Activated effector memory CD4-positive, alpha-beta T cell treated with anti-CD3 and anti-CD28 coated beads, Interleukin-2, amount 50 U/mL, for 16 hours (primary cell): ENCODE data around the gene RNU6-8.

Experiments used
- DNase-seq: peaks from one replicate; pipeline ENCODE4 v3.0.0-alpha.2; 2020

The RNU6-8 gene

DNA sequence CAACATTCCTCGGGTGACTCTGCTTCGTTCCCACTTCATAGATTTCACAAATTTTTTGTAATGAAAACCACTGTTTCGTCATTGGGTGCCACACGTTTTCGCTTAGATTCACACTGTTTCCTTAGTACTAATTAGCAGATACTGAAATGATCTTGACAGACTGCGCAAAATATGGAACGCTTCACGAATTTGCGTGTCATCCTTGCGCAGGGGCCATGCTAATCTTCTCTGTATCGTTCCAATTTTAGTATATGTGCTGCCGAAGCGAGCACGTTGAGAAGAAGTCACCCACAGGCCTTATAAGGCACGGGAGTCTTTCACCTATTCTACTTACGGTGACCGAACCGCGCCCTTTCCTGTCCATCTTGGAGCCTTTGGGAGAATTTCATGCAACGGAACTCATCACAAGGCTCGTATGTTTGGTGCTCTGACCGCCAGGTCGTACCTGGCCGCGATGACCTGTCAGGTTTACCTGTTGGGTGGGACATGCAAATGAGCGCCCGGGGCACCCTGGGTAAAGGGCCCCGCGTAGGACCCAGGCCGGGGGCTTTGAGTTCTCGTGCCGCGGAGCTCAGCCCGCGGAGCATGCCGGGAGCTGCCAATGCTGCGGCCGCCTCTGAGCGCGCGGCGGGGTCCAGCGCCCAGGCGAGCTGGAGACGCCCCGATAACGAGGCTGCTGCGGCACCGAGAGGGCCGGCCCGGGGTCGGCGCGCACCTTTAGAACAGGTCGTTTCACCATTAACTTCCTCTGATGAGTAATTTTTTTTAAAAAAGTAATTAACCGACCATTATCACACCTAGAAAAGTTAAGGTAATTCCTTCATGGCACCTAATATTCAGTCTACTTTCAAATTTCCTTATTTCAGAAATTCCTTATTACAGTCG lies at the start of gene RNU6-8:
TSS of gene RNU6-8 (minus strand) at position 272 of the 885 bp plus-strand sequence.
- DNase-seq = peak; percentile 95

DNA sequence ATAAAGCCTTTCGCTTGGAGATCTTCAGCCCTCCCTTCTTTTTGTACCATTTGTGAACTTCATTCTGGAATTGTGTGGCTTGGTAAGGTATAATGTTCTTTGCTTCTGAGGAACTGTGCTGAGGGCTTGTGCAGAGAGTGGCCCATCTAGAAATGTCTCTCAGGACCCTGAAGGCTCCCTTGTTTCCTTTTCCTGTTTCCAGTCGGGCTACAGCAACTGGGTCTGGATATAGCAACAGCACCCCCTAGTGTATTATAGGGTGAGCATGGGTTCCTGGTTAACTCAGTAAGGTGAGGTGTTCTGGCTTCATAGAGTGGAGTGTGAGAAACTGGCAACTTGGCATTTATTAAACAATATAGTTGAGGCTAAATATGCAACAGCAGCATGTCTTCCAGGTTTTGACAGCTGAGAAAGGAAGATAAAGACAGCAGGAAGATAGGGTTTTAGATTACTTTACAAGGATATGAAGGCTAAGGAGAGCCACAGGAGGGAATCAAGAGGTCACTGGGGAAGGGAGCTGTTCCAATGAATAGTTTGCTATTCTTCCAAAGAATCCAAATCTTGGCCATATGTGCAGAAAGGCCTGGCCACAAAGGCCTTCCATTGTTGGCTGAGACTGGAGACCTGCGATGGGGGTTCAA lies 49.1 kb upstream of the RNU6-8 start:
- DNase-seq = peak; percentile 73

DNA sequence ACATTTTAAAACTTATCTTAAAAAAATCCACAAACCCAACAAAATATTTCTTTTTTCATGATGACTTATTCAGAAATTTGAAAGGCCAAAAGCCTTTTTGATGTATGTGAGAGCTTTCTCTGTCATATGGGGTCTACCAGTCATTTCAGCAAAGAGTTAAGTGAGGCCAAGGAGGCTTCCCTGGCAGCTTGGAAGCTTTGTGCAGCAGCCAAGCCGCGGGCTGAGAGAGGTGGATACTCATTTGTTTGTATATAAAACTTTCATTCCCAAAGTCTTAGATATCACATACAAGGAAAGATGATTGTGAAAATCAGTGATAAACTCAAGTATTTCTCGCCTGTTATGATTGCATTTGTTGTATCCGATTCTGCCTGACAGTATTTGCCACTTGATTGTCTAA lies 48.5 kb upstream of the RNU6-8 start:
- no peak for DNase-seq

DNA sequence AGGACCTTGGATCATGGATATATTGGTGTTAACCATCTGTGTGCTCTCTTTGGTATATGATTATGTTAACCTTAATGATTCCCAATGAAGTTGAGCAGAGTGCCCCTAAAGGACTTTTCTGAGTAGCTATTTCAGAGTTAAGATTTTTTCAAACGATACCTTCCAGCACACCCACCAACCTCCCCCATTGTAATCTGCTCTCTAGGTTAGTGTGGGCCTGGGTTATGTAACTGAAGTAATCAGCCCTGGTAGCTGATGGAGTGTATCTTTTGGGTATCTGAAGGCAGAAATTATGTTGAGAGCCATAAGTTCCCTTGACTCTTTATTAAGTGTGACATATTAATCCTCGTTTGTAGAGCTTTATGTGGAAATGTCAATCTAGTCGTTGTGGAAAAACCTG lies 47.6 kb upstream of the RNU6-8 start:
- DNase-seq = no peak

DNA sequence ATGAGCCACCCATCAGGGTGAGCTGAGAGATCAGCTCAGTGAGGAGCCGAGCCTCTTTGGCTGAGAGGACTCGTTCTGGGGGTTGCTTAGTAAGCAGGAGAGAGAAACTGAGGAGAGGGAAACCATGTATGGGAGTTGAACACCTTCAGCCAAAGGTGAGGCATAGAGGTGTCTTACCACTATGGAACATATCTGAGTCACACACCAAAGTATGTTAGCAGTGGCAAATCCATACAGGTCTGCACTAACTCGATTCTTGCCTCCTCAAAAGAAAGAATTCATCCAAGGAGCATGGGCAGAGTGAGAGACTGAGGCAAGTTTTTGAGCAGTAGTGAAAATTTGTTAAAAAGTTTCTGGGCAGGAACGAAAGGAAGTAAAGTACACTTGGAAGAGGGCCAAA lies 46.7 kb upstream of the RNU6-8 start:
- DNase-seq = no peak

DNA sequence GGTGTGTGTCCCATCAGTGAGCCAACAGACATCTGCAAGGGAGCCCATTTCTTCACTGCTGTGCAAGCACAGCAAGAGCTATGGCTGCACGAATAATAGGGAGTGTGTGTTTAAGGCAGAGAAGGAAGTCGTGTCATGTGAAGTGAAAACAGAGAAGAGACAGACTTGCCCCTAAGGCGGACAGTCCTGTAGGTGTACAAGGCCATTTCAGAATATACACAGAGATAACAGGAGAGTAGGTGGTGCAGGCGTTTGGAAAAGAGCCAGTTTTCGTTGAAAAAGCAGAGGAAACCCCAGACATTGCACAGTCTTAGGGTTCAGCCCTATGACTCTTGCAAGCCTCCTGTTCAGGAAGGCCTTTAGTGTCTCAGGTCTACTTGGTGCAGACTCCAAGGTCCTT lies 46.3 kb upstream of the RNU6-8 start:
- DNase-seq = no peak

DNA sequence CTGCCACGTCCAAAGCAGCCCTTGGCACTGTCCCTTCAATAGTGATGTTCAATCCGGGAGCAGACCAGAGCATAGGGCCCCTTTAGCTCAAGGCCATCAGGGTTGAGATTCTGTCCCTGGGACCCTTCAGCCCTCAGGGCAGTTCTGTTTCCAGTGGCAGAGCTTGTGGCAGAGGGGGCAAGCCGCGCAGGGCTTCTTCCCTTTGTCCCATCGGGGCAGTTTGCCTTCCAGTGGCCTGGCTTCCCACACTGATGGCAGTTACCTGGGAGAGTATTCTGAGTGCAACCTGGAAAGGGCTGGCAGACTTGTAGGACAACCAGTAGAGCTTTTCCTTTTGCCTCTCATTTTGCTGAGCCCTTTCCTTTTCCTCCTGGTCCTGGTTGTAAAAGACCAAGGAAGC lies 43.7 kb upstream of the RNU6-8 start:
- DNase-seq = no peak

DNA sequence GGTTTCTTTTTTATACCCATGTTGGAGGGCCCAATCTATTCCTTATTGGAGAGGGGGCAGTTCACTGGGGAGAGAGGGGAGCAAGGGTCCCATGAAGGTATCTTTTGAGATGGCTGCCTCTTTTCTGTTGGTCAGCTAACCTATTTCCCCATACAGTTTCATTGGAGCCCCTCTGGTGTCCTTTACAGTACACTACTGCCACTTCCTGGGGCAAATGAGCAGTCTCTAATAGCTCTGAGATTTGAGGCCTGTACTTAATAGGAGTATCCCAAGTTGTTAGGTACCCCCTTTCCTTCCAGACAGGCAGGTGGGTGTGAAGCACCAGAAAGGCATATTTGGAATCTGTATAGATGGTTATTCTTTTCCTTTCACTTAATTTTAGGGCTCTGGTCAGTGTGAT lies 41.3 kb upstream of the RNU6-8 start:
- no peak for DNase-seq

DNA sequence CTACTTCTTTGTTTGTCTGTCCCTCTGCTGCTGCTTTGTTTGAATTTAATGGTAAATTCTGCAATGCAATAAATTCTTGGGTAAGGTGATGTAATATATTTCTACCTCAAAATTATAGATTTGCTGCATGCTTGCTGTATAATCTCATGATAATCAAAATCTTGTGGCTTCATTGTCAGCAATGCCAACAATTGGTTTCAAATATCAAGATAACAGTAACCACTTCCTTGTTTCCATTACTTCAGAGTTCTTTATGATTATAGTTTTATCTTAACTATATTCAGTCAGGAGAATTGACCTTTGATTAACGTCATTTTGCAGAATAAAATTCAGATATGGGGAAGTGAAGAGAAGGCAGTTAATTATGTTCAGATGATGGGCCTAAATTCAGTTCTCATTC lies 30.2 kb upstream of the RNU6-8 start:
- no peak for DNase-seq

DNA sequence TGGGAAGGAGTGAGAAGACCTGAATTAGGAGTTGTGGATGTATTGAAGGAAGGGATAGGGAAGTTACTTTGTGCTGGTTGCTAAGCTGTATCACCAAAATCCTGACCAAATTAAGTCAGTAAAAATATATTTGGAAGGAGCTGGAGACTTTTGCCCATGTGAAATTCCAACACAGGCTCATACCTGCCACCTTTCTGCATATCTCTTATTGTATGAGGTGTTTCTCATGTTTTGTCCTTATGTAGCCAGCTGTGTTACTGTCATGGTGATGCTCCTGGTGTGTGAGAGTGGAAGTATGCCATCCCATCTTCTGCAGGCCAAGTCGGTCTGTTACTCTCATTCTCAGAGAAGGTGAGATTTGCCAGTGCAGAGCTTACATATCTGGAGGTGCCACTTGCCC lies 29.4 kb upstream of the RNU6-8 start:
- DNase-seq = no peak

DNA sequence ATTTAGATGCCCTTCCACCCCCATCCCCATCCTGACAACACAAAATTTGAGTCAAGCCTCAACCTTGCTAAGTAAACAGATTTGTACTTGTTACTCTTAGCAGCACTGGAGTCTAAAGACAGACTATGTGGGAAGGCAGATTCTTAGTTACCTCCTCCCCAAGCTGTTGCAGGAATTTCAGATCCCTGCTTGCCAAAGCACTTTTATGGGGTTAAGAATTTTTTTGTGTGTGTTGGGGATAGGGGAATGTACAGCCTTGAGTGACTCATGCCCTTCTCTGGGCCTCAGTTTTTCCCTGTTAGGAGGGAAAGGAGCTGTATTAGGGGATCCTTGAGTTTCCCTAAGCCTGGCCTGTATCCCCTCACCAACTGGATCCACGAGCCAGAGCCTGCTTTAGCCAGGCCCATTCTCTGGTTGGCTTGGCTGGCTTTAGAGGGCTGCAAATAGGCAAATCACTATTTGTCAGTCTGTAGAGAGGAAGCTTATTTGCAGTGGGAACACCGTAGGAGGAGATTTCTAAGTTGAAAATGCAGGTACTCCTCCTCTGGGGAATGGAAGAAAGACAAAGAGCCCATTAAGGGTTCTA lies 27.7 kb upstream of the RNU6-8 start:
- no peak for DNase-seq

DNA sequence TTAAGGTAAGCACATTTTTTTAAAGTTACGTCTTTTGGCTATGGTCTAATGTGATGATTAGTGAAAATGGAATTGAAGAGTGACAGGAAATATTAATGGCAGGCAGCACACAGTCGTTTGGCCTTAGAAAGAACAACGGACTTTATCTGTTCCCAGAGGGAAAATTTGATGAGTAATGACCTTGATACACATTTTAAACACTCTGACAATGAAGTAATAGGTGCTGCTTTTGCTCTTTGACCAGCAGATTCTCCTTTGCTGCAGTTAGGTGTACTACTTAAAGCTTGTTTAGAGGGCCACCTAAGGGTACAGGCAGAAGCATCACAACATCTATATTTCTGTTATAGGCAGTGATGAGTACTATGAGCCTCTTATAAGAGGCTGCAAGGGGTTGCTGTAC lies 27.1 kb upstream of the RNU6-8 start:
- no peak for DNase-seq

DNA sequence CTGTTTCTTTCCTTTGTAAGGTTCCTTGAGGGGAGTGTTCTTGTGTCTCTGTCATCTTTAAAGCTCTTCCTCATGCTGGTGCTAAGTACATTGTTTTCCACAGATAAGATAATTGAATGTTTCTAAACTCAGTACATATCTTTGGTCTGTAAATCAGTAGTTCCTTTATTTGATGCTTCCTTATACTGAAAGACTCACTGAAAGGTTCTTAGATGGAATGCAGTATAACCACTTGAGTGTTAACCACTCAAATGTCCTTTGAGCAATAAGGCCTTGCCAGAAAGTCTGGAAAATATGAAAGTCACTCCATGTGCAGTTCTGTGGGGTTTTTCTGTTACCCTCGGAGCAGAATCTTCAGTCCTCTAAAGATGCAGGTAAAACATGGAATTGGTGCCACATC lies 23.0 kb upstream of the RNU6-8 start:
- no peak for DNase-seq

DNA sequence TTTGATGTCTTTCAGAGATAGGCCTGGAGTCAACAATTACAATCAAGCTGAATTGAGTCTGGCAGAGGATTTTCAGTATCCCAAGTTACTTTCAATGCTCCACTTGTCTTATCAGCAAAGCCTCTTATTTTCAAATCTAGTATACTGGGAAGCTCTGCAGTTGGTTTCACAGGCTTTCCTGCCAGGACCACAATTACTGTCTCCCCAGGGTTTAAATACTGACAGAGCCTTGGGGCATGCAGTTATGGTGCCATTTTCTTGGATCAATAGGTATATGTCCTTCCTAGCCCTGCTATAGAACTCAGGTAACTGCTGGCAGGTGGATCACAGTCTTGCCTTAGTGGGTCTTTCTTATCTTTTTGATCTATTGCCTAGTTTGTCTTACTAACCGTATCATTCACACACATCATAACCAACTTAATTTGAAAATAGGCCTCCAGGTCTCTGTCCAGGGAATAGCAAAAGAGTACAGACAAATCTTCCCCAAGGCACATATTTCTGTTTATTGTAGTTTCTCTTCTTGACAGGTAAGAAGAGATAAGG lies 22.4 kb upstream of the RNU6-8 start:
- DNase-seq = no peak

DNA sequence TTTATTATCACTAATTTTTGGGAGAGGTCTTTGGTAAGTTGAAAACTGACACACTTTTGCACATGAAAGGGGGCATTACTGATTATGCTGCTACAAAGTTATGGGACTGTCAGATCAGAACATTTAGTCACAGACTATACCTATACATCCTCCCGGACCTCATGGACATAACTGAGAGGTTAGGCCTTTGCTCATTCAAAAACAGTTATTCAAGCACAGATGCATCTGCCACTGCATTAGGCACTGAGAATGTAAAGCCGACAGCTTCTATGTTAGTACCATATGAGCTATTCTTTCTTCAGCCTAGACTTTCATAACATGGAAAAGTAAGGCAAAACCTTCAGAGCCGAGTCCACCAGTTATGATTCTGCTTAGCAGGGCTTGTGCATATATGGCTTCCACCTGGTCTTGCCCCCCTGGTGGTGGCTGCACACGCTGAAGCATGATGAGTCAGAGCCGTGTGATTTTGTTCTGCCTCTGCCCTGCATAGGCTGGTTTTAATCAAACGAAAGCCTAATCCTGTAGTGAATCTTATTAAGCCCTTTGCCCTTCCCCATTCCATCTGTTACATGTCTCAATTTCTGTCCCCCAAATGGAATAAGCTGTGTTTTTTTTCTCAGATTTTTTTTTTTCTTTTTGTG lies 21.8 kb upstream of the RNU6-8 start:
- no peak for DNase-seq

DNA sequence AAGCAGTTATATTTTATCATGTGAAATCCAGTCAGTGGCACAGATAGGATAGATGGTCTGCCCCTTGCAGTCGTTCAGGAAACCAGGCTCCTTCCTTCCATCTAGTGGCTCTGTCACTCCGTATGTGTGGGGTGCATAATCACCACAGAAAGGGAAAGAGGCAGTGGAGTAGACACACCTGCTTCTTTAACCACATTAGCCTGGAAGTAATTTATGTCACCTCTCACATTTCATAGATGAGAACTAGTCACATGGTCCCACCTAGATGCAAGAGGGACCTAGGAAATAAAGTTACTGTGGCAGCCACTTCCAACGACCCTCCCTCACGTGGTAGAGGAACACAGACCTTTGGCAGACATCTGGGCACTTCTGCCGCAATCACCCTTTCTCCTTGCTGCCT lies 14.2 kb upstream of the RNU6-8 start:
- DNase-seq = no peak

DNA sequence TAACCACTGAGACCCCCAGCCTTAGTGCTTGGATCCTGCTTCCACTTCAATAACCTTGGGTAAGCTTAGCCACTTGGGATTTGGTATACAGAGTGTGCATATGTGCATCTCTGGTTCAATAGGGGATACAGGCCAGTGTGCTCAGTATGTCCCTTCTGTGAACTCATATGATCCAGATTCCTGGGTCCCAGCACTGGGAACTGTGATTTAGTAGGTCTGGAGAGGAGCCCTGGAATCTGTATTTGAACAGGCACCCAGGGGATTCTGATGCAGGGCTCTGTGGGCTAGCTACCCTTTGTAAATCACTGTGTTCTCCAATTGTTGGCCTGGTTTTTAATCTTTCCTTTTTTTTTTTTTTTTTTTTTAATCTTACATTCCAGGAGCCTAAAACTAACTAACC lies 9.8 kb upstream of the RNU6-8 start:
- no peak for DNase-seq

DNA sequence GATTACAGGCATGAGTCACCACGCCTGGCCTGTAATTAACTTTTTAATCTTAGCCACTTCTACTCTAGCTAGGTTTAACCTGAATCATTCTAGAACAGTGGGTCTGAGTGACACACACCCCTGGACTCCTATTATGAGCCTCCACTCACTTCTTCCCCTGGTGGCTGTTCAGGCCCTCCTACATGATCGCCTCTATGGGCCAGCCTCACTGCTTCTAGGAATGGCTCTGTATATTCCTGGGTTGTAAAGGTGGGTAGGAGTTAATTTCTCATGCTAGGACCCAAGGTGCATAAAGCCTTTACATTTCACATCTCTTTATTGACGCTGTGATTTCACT lies 8.0 kb upstream of the RNU6-8 start:
- no peak for DNase-seq

DNA sequence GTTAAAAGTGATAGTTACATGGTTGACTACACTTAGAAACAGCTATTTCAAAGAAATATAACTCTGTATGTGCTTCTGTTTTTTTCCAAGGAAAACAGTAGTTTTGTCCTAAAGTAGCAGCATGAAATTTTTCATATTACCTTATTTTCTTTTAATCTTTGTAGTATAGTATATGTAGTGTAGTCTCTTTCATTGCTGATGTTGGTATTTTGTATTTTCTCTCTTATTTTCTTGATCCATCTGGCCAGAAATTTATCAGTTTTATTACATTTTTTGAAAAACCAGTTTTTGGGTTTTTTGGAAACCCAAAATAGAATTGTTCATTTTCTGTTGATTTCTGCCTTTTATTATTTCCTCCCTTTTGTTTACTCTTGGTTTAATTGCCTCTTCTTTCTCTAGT lies 6.4 kb upstream of the RNU6-8 start:
- no peak for DNase-seq

DNA sequence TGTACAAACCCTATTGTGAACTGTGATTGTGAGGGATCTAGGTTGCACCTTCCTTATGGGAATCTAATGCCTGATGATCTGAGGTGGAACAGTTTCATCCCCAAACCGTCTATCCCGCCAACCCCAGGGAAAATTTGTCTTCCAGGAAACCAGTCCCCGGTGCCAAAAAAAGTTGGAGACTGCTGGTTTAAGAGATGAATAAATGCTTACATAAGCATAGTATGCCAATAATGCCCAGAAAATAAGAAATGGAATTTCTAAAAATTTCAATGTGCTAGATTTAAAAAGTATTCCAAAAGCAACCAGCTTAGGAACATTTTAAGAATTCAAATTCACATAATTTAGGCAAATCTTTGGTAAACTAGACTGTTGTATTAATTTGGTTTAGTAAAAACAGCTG lies 5.4 kb upstream of the RNU6-8 start:
- DNase-seq = no peak

DNA sequence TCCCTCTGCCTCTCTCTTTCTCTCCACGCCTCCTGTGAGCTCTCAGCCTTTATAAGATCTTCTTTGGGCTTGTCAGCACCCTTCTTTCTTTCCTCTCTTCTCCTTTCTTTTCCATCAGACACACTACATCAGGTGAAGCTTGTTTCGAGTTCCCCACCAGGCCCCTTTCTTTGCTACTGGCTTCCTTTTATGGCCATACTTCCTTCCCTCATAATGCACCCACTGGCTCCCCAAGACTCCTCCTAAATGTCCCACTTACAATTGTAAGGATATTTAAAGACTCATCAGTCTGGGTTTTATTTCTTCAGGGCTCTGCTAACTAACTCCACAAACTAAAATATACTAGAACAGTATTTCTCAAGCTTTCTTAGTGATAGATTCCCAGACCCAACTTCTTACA lies 3.5 kb upstream of the RNU6-8 start:
- DNase-seq = no peak

DNA sequence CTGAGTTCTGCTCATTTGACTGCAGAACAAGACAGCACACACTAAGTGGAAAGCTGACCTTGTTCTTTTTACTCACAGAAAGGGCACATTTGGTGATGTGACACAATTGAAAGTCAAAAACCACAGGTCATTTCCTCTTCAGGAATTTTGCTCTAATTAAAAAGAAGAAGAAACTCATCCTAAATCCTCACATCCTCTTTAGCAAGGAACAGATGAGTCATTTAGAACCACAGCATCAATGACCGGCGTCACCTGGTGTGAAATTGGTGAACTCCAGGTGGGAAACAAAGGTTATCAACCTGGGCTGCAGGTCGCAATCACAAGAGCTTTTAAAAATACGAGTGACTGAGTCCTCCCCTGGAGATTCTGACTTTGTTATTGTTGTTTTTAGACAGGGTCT lies 2.9 kb upstream of the RNU6-8 start:
- no peak for DNase-seq

DNA sequence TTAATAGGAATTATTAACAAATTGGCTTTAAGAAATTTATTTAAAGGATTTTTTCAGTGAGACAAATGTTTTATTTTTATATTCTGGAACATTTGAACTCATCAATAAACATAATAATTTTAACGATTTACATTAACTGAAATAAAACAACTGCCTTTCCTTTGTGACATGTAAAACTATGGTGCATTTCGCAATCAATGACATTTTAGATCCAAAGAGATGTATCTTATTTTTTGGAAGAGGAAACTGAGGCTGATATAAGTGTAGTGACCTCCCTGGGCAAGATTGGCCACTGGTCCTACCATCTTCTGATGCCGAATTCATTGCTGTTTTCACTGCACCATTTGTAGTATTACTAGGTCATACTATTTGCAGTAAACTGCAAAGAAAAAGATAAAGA lies 2.5 kb upstream of the RNU6-8 start:
- DNase-seq = no peak

DNA sequence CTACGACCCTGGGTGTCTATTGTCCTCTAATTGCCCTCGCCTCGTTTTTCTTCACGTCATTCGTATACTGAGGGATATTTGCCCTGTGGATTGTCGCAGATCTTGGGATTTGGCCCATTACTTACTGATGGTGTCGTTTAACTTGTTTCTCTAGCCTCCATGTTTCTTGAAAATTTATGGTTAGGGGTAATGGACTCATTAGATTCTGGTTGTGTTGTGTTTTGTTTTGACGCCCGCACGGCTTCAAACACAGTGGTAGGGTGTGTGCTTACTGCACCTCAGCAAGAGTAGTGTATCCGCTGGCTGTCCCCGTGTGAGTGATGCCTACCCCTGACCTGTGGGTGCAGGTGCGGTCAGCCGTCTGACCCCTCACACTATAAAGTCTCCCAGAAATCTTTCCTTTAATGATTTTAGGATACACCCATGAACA lies 874 bp upstream of the RNU6-8 start:
- DNase-seq = peak; percentile 64
